Pancreas (tissue), 10 donors: ENCODE results near the gene ZDHHC20. TPM values are rescaled to one million over a fixed set of nuclear protein-coding genes. Genes with fewer than 3 reads are reported as not detected.
A peak's percentile ranks its signal among the peaks of the same experiment; 100 is the strongest.

ENCODE experiments used
- ATAC-seq, 4 donors: fragments of 200-7000 bp; cut with Tn5 transposase; one replicate each; pipeline versions ENCODE4 v1.8.0 to v1.9.1; 2020; ENCODE audit warnings: mild to moderate bottlenecking in 4 of 4, moderate library complexity in 4 of 4
- DNase-seq, 6 donors: peaks; one replicate each; pipeline ENCODE4 v3.0.0-alpha.2; 2020
- FAIRE-seq: peaks from 2 replicates; lab custom pipeline; 2012; peaks lifted over from hg19 to GRCh38; lab: Jason Lieb, UNC
- H3K27ac ChIP-seq, 4 donors: fragments of 200-600 bp; sonication (generic); 1 replicate in 3 of 4; 2 replicates in 1 of 4; pipeline versions ENCODE4 v1.5.0 to v1.8.0; 2020
- H3K27me3 ChIP-seq, 4 donors: fragments of 200-600 bp; one replicate each; pipeline ENCODE4 v1.8.0; 2021
- H3K36me3 ChIP-seq, 3 donors: fragments of 200-600 bp; sonication (generic) in 1 of 3; one replicate each; pipeline versions ENCODE4 v1.5.0 to v1.8.0; 2020 to 2021
- H3K4me1 ChIP-seq, 3 donors: fragments of 200-600 bp; one replicate each; pipeline ENCODE4 v1.8.0; 2021
- H3K4me3 ChIP-seq, 4 donors: fragments of 200-600 bp; sonication (generic) in 2 of 4; one replicate each; pipeline versions ENCODE4 v1.5.0 to v1.8.0; 2020 to 2021
- H3K9me3 ChIP-seq, 4 donors: fragments of 200-600 bp; one replicate each; pipeline ENCODE4 v1.8.0; 2021
- WGBS, 2 donors: extraction: QIAGEN DNeasy Blood & Tissue Kit; methylation state at CpG; one replicate each; pipeline ENCODE4 v1.1.7; 2013; 5-methylcytosine and 5-hydroxymethylcytosine counted together
- intact Hi-C, 3 donors: fragments of 100-400 bp; cut with DNase I; formaldehyde crosslinking; loops; one replicate each; pipeline versions ENCODE4 v1.11.1 to v1.14.2; 2022
- polyA plus RNA-seq, 2 donors: library from polyadenylated mRNA; stranded (reverse); fragments of 200-250 nt; gene quantifications; one replicate each; pipeline ENCODE4 v1.2.3, GENCODE V29; 2013
- total RNA-seq, 6 donors: library from RNA; stranded (reverse); fragmentation: NEBNext Ultra II Directional in 4 of 6; extraction: Animal tissue kit (Norgen Biotek cat#: 25700) in 4 of 6; gene quantifications; one replicate each; pipeline versions ENCODE4 v1.2.1 to v1.2.4, GENCODE V29; 2021 to 2023
- TF ChIP-seq, protein P1 (sequence below), 4 donors: fragments of 200-600 bp; sonication (generic) in 3 of 4; IDR thresholded peaks; one replicate each; pipeline versions ENCODE4 v1.5.0 to v1.8.0; 2021; ENCODE audit warnings: antibody characterized with exemption in 4 of 4
- donor health status: healthy with polysubstance abuse.
- donor health status: DM: no; HTN: no; CAD: no; lungs with moderate emphysema.
- donor health status: DM: no; HTN: no; CAD: no.
- donor health status: control.
- donor health status: control.
- donor health status: Bipolar disorder and iron deficiency.
- donor health status: DM: yes; HTN: yes; CAD: no.
- donor health status: DM: no; HTN: no; CAD: no.
- donor health status: DM: no; HTN: no; CAD: no.
- donor health status: DM: yes; HTN: yes; CAD: no.

Gene ZDHHC20
- total and polyA plus RNA-seq, 8 donors, result 4.6 to 30.1 (median 13.1) TPM

DNA sequence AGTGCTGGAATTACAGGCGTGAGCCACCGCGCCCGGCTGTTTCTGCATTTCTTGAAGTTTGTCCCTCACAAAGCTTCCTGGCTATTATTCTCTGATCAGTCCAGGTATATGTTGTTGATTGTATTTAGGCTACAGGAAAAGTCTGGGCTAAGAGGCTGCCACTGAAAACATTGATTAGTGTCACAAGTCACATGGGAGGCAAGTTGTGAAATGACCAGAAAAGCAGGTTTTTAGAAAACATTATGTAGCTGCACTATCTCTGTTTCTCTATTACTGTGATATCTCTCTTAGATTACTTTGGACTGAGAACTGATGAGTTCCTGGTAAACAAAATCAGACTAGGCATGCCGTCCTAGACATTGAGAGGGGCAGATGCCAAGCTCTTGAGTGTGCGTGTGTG is 16.0 kb upstream of the ZDHHC20 start:
- H3K27me3 ChIP-seq, result no peaks in the 10 kb centered on the region
- WGBS, 2 donors, result 25 to 43% methylated on average over 6 of the region's 6 CpGs
- FAIRE-seq (no peak), ATAC-seq (peak in 1 of 4 donors; percentile 7), DNase-seq (no peak)
- TF ChIP-seq, protein P1, sequence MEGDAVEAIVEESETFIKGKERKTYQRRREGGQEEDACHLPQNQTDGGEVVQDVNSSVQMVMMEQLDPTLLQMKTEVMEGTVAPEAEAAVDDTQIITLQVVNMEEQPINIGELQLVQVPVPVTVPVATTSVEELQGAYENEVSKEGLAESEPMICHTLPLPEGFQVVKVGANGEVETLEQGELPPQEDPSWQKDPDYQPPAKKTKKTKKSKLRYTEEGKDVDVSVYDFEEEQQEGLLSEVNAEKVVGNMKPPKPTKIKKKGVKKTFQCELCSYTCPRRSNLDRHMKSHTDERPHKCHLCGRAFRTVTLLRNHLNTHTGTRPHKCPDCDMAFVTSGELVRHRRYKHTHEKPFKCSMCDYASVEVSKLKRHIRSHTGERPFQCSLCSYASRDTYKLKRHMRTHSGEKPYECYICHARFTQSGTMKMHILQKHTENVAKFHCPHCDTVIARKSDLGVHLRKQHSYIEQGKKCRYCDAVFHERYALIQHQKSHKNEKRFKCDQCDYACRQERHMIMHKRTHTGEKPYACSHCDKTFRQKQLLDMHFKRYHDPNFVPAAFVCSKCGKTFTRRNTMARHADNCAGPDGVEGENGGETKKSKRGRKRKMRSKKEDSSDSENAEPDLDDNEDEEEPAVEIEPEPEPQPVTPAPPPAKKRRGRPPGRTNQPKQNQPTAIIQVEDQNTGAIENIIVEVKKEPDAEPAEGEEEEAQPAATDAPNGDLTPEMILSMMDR (IDR thresholded peaks at IDR 0.05), result no peak
- peaks cover 0 to 5% (median 0%) of the 10 kb centered on the region in 3 donors for H3K4me1 ChIP-seq
- H3K36me3 ChIP-seq, result no peaks in the 10 kb centered on the region
- intact Hi-C loops, result loop anchor here in 1 of 3 donors (5.0 kb wide), 1 partner anchor 363 kb away; no protein-coding TSS in a partner anchor
- H3K9me3 ChIP-seq, result no peaks in the 10 kb centered on the region
- no peak overlapping the region for H3K27ac ChIP-seq
- H3K4me3 ChIP-seq, result no peak overlapping the region

DNA sequence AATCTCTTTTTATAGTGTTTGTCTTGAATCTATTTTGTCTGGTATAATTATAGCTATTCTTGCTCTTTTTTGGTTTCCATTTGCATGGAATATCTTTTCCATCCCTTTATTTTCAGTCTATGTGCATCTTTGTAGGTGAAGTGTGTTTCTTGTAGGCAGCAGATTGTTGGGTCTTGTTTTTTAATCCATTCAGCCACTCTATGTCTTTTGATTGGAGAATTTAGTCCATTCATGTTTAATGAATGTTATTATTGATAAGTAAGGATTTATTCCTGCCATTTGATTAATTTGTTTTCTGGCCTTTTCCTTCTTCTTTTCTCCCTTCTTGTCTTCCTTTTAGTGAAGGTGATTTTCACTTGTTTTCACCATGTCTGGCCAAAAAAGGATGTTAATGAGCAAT is 11.7 kb upstream of the ZDHHC20 start:
- no peaks in the 10 kb centered on the region for H3K36me3 ChIP-seq
- no peaks in the 10 kb centered on the region for H3K9me3 ChIP-seq
- no peaks in the 10 kb centered on the region for H3K4me1 ChIP-seq
- intact Hi-C loops, result no loop called here
- ATAC-seq, result no peak
- H3K27me3 ChIP-seq, result no peaks in the 10 kb centered on the region
- no peak for FAIRE-seq
- DNase-seq, result no peak
- no peak overlapping the region for H3K4me3 ChIP-seq
- no peak overlapping the region for H3K27ac ChIP-seq
- TF ChIP-seq, protein P1 (IDR thresholded peaks at IDR 0.05), result no peak

DNA sequence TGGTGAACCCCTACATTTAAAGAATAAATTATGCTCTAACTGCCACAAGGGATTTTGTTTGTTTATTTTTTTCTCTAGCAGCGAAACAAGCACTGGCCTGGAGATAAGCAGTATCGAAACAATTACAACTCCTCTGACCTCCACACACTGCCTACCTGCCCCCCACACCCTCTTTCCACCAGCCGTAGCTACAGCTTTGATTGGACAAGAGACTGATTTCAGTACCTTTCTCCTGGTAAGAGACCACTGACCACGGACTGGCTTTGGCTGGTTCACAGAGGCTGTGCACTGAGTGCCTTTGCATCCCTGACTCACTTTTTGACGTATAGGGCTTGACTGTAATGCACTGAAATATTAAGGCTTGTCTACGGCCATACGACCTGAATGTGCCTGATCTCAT is 7.4 kb upstream of the ZDHHC20 start:
- Histone ChIP-seq H3K4me3 (no peak overlapping the region), H3K27ac (no peak overlapping the region), H3K27me3 (no peaks in the 10 kb centered on the region), H3K9me3 (no peaks in the 10 kb centered on the region), H3K4me1 (no peaks in the 10 kb centered on the region), H3K36me3 (no peaks in the 10 kb centered on the region)
- TF ChIP-seq, protein P1 (IDR thresholded peaks at IDR 0.05), result no peak
- intact Hi-C loops, result no loop called here
- WGBS, 2 donors, result 52 to 66% methylated on average over 7 of the region's 7 CpGs
- peak in 1 of 4 donors; percentile 36 for ATAC-seq
- no peak for FAIRE-seq
- DNase-seq, result no peak

DNA sequence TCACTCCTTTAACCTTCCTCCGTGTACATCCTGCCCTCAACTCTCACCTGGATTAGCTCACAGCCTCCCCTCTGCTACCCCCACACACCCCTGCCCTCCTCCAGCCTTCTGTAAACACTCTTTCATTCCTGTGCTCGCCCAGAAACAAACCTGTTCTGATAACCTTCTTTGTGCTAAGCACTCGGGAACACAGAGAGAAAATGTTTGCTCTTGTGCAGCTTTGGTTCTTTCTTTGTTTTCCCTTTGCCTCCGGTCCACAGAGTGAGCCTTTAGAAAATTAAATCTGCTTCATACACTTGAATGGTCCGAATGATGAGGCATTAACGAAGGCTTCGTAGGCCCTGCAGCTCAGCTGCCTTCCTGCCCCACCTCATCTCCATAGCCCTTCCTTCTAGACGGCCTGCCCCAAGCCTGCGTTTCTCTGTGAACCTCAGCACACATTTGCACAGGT is 6.6 kb upstream of the ZDHHC20 start:
- ATAC-seq, result peak; percentile 66 to 91 (median 80)
- H3K4me1 ChIP-seq, result no peaks in the 10 kb centered on the region
- TF ChIP-seq, protein P1 (IDR thresholded peaks at IDR 0.05), result no peak
- H3K9me3 ChIP-seq, result no peaks in the 10 kb centered on the region
- WGBS, 2 donors, result 15 to 24% methylated on average over 9 of the region's 9 CpGs
- intact Hi-C loops, result no loop called here
- H3K27ac ChIP-seq, result peak overlapping the region in 2 of 4 donors; percentile 6 to 33
- H3K27me3 ChIP-seq, result no peaks in the 10 kb centered on the region
- DNase-seq, result no peak
- FAIRE-seq, result no peak
- H3K4me3 ChIP-seq, result no peak overlapping the region
- no peaks in the 10 kb centered on the region for H3K36me3 ChIP-seq

DNA sequence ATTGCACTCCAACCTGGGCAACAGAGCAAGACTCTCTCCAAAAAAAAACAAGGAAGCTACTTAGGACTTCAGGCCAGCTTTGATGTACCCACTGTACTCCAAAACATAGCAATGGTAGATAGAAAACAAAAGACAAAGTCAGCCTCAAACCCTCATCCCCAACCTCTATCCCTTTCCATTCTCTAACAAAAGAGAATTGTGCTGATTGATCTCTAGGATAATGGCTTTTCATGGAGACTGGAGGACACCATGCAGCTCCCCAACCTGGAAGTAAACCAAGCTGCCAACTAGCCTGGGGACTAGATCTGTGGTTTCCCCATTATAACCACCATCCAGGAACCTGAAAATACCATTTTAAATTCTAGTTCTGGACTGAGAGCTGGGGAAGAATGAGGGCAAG is 4.3 kb upstream of the ZDHHC20 start:
- ATAC-seq (no peak), FAIRE-seq (no peak)
- intact Hi-C loops, result no loop called here

More for the DNA sequence above, 4.3 kb upstream of the ZDHHC20 start:
- no peaks in the 10 kb centered on the region for H3K27me3 ChIP-seq
- no peak overlapping the region for H3K4me3 ChIP-seq
- H3K4me1 ChIP-seq, result no peaks in the 10 kb centered on the region
- H3K27ac ChIP-seq, result no peak overlapping the region
- H3K9me3 ChIP-seq, result no peaks in the 10 kb centered on the region
- TF ChIP-seq, protein P1 (IDR thresholded peaks at IDR 0.05), result no peak
- no peak for DNase-seq
- H3K36me3 ChIP-seq, result no peaks in the 10 kb centered on the region
